NCI-H1930 (cell line): ENCODE results near the gene MFSD2B.
"Not testable (repeated sequence)": the region's sequence is repeated elsewhere in the genome, so short reads cannot be mapped to it uniquely, and the experiment has no call there.

Experiments
- DNase-seq, 2 experiments: peaks; one replicate each; lab custom pipeline; 2025; lab: John Stamatoyannopoulos, UW

The MFSD2B gene

GRCh38 chr2:24009680-24010476 lies at the start of gene MFSD2B:
TSS of gene MFSD2B (plus strand) at chr2:24010085. CDS start at chr2:24010097, 12 bp downstream.
- DNase-seq, result no peak

GRCh38 chr2:23967846-23968245 lies 42.0 kb upstream of the MFSD2B start:
- DNase-seq, result no peak

GRCh38 chr2:23976883-23977282 lies 33.0 kb upstream of the MFSD2B start:
- DNase-seq, result no peak

- DNase-seq, result no peak
Observed at GRCh38 chr2:23988371-23988770, 21.5 kb upstream of the MFSD2B start.

- no peak for DNase-seq
Observed at GRCh38 chr2:23992931-23993330, 17.0 kb upstream of the MFSD2B start.

- no peak for DNase-seq
Observed at GRCh38 chr2:23993736-23994269, 16.1 kb upstream of the MFSD2B start.

- DNase-seq, result no peak
Observed at GRCh38 chr2:23994567-23994966, 15.3 kb upstream of the MFSD2B start.

GRCh38 chr2:24007693-24008092 lies 2.2 kb upstream of the MFSD2B start:
- no peak for DNase-seq

- DNase-seq, result no peak
Observed at GRCh38 chr2:24008672-24009366, 1.1 kb upstream of the MFSD2B start.

- DNase-seq, result no peak
Observed at GRCh38 chr2:24009367-24009679, 562 bp upstream of the MFSD2B start.

GRCh38 chr2:24010477-24011249 lies 778 bp downstream of the MFSD2B start:
- no peak for DNase-seq

- DNase-seq, result no peak
Observed at GRCh38 chr2:24011250-24012104, 1.6 kb downstream of the MFSD2B start.

- no peak for DNase-seq
Observed at GRCh38 chr2:24012521-24013188, 2.8 kb downstream of the MFSD2B start.

- not testable (repeated sequence) for DNase-seq
Observed at GRCh38 chr2:24014902-24015301, 5.0 kb downstream of the MFSD2B start.

GRCh38 chr2:24015562-24016375 lies 5.9 kb downstream of the MFSD2B start:
- no peak for DNase-seq

- DNase-seq, result no peak
Observed at GRCh38 chr2:24016376-24016761, 6.5 kb downstream of the MFSD2B start.

GRCh38 chr2:24016853-24017703 lies 7.2 kb downstream of the MFSD2B start:
- no peak for DNase-seq

GRCh38 chr2:24017711-24018110 lies 7.8 kb downstream of the MFSD2B start:
- DNase-seq, result no peak

- no peak for DNase-seq
Observed at GRCh38 chr2:24018241-24018640, 8.4 kb downstream of the MFSD2B start.
